H1 (cell line): Measurements from ENCODE around the gene TBC1D22A. TPM values are rescaled to one million over a fixed set of nuclear protein-coding genes. Genes with fewer than 3 reads are reported as not detected.

Experiments used
- CTCF ChIA-PET: fragments of 300-600 bp; sonication (Branson Sonifier 250); formaldehyde crosslinking; loops from one replicate; lab custom pipeline; 2021; ENCODE audit not compliant: partially characterized antibody; lab: Charles Lee
- POLR2A ChIA-PET: fragments of 300-600 bp; sonication (Branson Sonifier 250); formaldehyde crosslinking; loops from one replicate; lab custom pipeline; 2021; ENCODE audit warnings: inconsistent platforms; ENCODE audit not compliant: partially characterized antibody; lab: Charles Lee
- DNase-seq, 2 experiments: peaks; one replicate each; pipeline versions ENCODE4 v3.0.0 to v3.0.0-alpha.2; 2010 to 2022; ENCODE audit warnings: low spot score in 2 of 2, low read depth in 1 of 2, mixed read lengths in 1 of 2
- FAIRE-seq: peaks from 2 replicates; lab custom pipeline; 2011; peaks lifted over from hg19 to GRCh38; lab: Jason Lieb, UNC
- H2AFZ ChIP-seq: 2 replicates; pipeline ENCODE4 v1.8.1; 2012; ENCODE audit warnings: low read length, inconsistent platforms
- H2AK5ac ChIP-seq: 2 replicates; pipeline ENCODE4 v1.6.1; 2013; ENCODE audit warnings: low read depth, low read length
- H2BK120ac ChIP-seq: replicated peaks from 2 replicates; pipeline ENCODE3; 2013; ENCODE audit warnings: low read depth, low read length, inconsistent platforms
- H2BK12ac ChIP-seq: 2 replicates; pipeline ENCODE4 v1.6.1; 2013; ENCODE audit warnings: low read depth, low read length
- H2BK15ac ChIP-seq: 2 replicates; pipeline ENCODE4 v1.6.1; 2013; ENCODE audit warnings: low read length
- H2BK20ac ChIP-seq: 2 replicates; pipeline ENCODE4 v1.6.1; 2013; ENCODE audit warnings: low read length
- H2BK5ac ChIP-seq: 2 replicates; pipeline ENCODE4 v1.6.1; 2013; ENCODE audit warnings: low read depth, low read length
- H3K14ac ChIP-seq: 2 replicates; pipeline ENCODE4 v1.6.1; 2013; ENCODE audit warnings: inconsistent platforms; ENCODE audit not compliant: insufficient read length
- H3K18ac ChIP-seq: 2 replicates; pipeline ENCODE4 v1.6.1; 2013; ENCODE audit warnings: low read length; ENCODE audit errors: extremely low read depth
- H3K23ac ChIP-seq: 2 replicates; pipeline ENCODE4 v1.6.1; 2013; ENCODE audit warnings: inconsistent platforms; ENCODE audit not compliant: insufficient read length
- H3K23me2 ChIP-seq: 2 replicates; pipeline ENCODE4 v1.6.1; 2013; ENCODE audit warnings: low read depth, low read length
- H3K27ac ChIP-seq: 2 replicates; pipeline ENCODE4 v1.6.1; 2011; ENCODE audit warnings: low read depth, low read length, inconsistent platforms
- H3K27me3 ChIP-seq, 4 experiments: replicated peaks in 1 of 4; 1 replicate in 1 of 4; 2 replicates in 3 of 4; pipeline versions ENCODE4 v1.6.1 to v1.8.1; 2011 to 2013; ENCODE audit warnings: low read length in 3 of 4, mild to moderate bottlenecking in 3 of 4, inconsistent platforms in 2 of 4, mixed read lengths in 2 of 4, moderate library complexity in 1 of 4; ENCODE audit not compliant: control insufficient read depth in 3 of 4, insufficient read depth in 3 of 4; ENCODE audit errors: extremely low read depth in 1 of 4
- H3K36me3 ChIP-seq, 4 experiments: 2 replicates each; pipeline versions ENCODE4 v1.6.1 to v1.8.1; 2011 to 2013; ENCODE audit warnings: mild to moderate bottlenecking in 4 of 4, low read length in 3 of 4, moderate library complexity in 2 of 4, control low read depth in 1 of 4, inconsistent platforms in 1 of 4; ENCODE audit not compliant: insufficient read depth in 4 of 4, control insufficient read depth in 2 of 4
- H3K4ac ChIP-seq: replicated peaks from 2 replicates; pipeline ENCODE3; 2013; ENCODE audit warnings: low read length, low read depth, mixed read lengths, inconsistent platforms; ENCODE audit not compliant: insufficient read length
- H3K4me1 ChIP-seq, 4 experiments: replicated peaks in 1 of 4; 1 replicate in 1 of 4; 2 replicates in 3 of 4; pipeline versions ENCODE4 v1.6.1 to v1.8.1; 2011 to 2013; ENCODE audit warnings: low read length in 3 of 4, inconsistent platforms in 2 of 4, mixed read lengths in 1 of 4; ENCODE audit not compliant: insufficient read depth in 4 of 4, control insufficient read depth in 3 of 4
- H3K4me2 ChIP-seq, 2 experiments: 2 replicates each; pipeline versions ENCODE4 v1.6.1 to v1.8.1; 2011 to 2013; ENCODE audit warnings: low read depth in 2 of 2, low read length in 2 of 2, control low read depth in 1 of 2, inconsistent platforms in 1 of 2, mild to moderate bottlenecking in 1 of 2; ENCODE audit not compliant: insufficient read depth in 1 of 2
- H3K4me3 ChIP-seq, 4 experiments: fragments of 200-600, 300-600 bp in 1 of 4; sonication (generic), shearing (Covaris generic), sonication (Bioruptor Twin) in 1 of 4; 2 replicates each; pipeline versions ENCODE4 v1.5.1 to v1.8.1; 2011 to 2016; ENCODE audit warnings: low read length in 4 of 4, low read depth in 3 of 4, control low read depth in 2 of 4, inconsistent platforms in 2 of 4, mild to moderate bottlenecking in 2 of 4, mixed read lengths in 1 of 4, moderate library complexity in 1 of 4; ENCODE audit not compliant: insufficient read depth in 2 of 4; ENCODE audit errors: extremely low read depth in 1 of 4
- H3K56ac ChIP-seq: replicated peaks from 2 replicates; pipeline ENCODE3; 2013; ENCODE audit warnings: low read depth, mild to moderate bottlenecking, mixed read lengths, low read length, inconsistent platforms; ENCODE audit not compliant: insufficient read length
- H3K79me1 ChIP-seq: 2 replicates; pipeline ENCODE4 v1.6.1; 2013; ENCODE audit warnings: low read depth, low read length, control low read depth
- H3K79me2 ChIP-seq, 2 experiments: 2 replicates each; pipeline versions ENCODE4 v1.6.1 to v1.8.1; 2012 to 2013; ENCODE audit warnings: low read length in 2 of 2, mild to moderate bottlenecking in 2 of 2, inconsistent platforms in 1 of 2; ENCODE audit not compliant: insufficient read depth in 2 of 2, control insufficient read depth in 1 of 2
- H3K9ac ChIP-seq, 4 experiments: replicated peaks in 1 of 4; 1 replicate in 1 of 4; 2 replicates in 3 of 4; pipeline versions ENCODE4 v1.6.1 to v1.8.1; 2011 to 2013; ENCODE audit warnings: low read depth in 3 of 4, low read length in 3 of 4, control low read depth in 2 of 4, mild to moderate bottlenecking in 2 of 4, moderate library complexity in 2 of 4, inconsistent platforms in 1 of 4; ENCODE audit errors: extremely low read depth in 1 of 4
- H3K9me3 ChIP-seq, 2 experiments: 2 replicates each; pipeline versions ENCODE4 v1.6.1 to v1.8.1; 2012 to 2013; ENCODE audit warnings: mild to moderate bottlenecking in 2 of 2, moderate library complexity in 2 of 2, control low read depth in 1 of 2, inconsistent platforms in 1 of 2, low read depth in 1 of 2, low read length in 1 of 2, mixed read lengths in 1 of 2; ENCODE audit not compliant: insufficient read depth in 2 of 2
- H4K20me1 ChIP-seq, 2 experiments: replicated peaks in 1 of 2; 2 replicates each; pipeline versions ENCODE3 to v1.8.1; 2011 to 2013; ENCODE audit warnings: inconsistent platforms in 2 of 2, low read length in 2 of 2, mild to moderate bottlenecking in 1 of 2; ENCODE audit not compliant: insufficient read depth in 2 of 2, control insufficient read depth in 1 of 2
- H4K5ac ChIP-seq: 2 replicates; pipeline ENCODE4 v1.6.1; 2013; ENCODE audit warnings: low read length, low read depth, mixed read lengths, inconsistent platforms; ENCODE audit not compliant: insufficient read length
- H4K8ac ChIP-seq: 2 replicates; pipeline ENCODE4 v1.8.0; 2013; ENCODE audit warnings: mild to moderate bottlenecking, moderate library complexity, low read length, inconsistent platforms; ENCODE audit not compliant: insufficient read depth; ENCODE audit errors: extremely low read depth
- H4K91ac ChIP-seq: replicated peaks from 2 replicates; pipeline ENCODE3; 2013; ENCODE audit warnings: low read length, mixed read lengths, inconsistent platforms; ENCODE audit not compliant: insufficient read length
- KDM4A ChIP-seq: IDR thresholded peaks from one replicate; pipeline ENCODE4 v1.7.1; 2012; ENCODE audit warnings: low read depth, mild to moderate bottlenecking, moderate library complexity, low read length, inconsistent platforms; ENCODE audit not compliant: severe bottlenecking
- WGBS, 2 experiments: shearing (Covaris generic) in 1 of 2; methylation state at CpG; one replicate each; pipeline versions ENCODE4 v1.1.6 to v1.1.7; 2013 to 2015; ENCODE audit warnings: low lambda C conversion rate in 2 of 2, mixed read lengths in 2 of 2, inconsistent platforms in 1 of 2, low coverage in 1 of 2, missing lambda C conversion rate in 1 of 2; ENCODE audit not compliant: insufficient replicate concordance in 2 of 2, insufficient coverage in 1 of 2, insufficient read length in 1 of 2; ENCODE audit errors: extremely low coverage in 1 of 2, missing lambda C conversion rate in 1 of 2; 5-methylcytosine and 5-hydroxymethylcytosine counted together
- polyA plus RNA-seq, 7 experiments: library from polyadenylated mRNA; depleted of rRNA in 3 of 7; stranded (reverse) in 5 of 7; unstranded in 2 of 7; fragments of >200 nt in 5 of 7; fragments of 200-250 nt in 2 of 7; gene quantifications; 1 replicate in 5 of 7; 2 replicates in 1 of 7; 4 replicates in 1 of 7; pipeline versions ENCODE4 v1.2.1 to v1.2.3, GENCODE V29; 2011 to 2013; ENCODE audit warnings: missing spikeins in 2 of 7, mixed read lengths in 2 of 7
- total RNA-seq: library from RNA; stranded (reverse); fragmentation: NEBNext Ultra II Directional; extraction: Animal tissue kit (Norgen Biotek cat#: 25700); gene quantifications from 2 replicates; pipeline ENCODE4 v1.2.1, GENCODE V29; 2021

The TBC1D22A gene
- total and polyA plus RNA-seq, 2 of the 8 experiments (the other 6 are each of a cell fraction or from before 2014, with no cell fraction given) = 11.9 to 18.4 TPM

DNA sequence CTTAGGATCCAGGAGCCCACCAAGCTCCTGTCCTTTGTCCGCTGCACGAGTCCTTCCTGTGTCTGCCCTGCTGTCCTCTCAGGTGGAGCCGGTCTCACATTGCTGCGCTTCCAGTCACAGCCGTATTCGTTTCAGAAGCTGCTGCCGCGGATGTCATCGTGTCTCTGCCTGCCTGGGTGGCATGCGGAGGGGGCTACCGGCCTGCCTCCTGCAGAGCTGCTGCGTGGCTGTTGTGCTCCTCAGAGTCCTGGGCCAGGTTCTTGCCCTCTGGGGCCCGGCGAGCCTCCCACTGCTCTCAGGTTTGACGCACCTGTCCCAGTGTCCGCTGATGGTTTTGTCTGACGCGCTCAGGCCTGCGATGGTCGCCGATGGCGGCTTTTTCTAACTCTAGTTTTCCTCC lies 254.2 kb downstream of the TBC1D22A start:
- peak overlapping the region; percentile 11; the same call in 1 of the 2 replicates for H4K8ac ChIP-seq
- FAIRE-seq = no peak
- WGBS, 2 experiments = 93% methylated on average over 21 of the region's 22 CpGs; no CpG with 5 or more reads in 1 of the 2 experiments
- no peaks in the 10 kb centered on the region for H3K79me2 ChIP-seq
- no peak overlapping the region for H2BK5ac ChIP-seq
- no peaks in the 10 kb centered on the region for H3K36me3 ChIP-seq
- H3K4me1 ChIP-seq = no peaks in the 10 kb centered on the region; a peak in 2 of 7 replicates
- H3K9ac ChIP-seq = no peak overlapping the region
- H4K91ac ChIP-seq = no peak overlapping the region
- no peak overlapping the region for H3K4ac ChIP-seq
- H4K5ac ChIP-seq = no peak overlapping the region
- DNase-seq = no peak
- no peak overlapping the region for H3K56ac ChIP-seq
- no peak overlapping the region for H3K27ac ChIP-seq
- no peak overlapping the region for H3K4me2 ChIP-seq
- CTCF ChIA-PET = interaction anchor here (0.7 to 1.0 kb wide), 3 partner anchors 25 to 150 kb away, joined by 3 to 4 read pairs (median 4); no protein-coding TSS in a partner anchor
- H2BK12ac ChIP-seq = no peak overlapping the region
- H3K23me2 ChIP-seq = no peaks in the 10 kb centered on the region; the same call in 1 of the 2 replicates
- H3K4me3 ChIP-seq = no peak overlapping the region
- no peak overlapping the region for H3K23ac ChIP-seq
- H2BK120ac ChIP-seq = no peak overlapping the region
- no peaks in the 10 kb centered on the region; the same call in 1 of the 2 replicates for H3K79me1 ChIP-seq
- no peak overlapping the region for H3K18ac ChIP-seq
- H3K9me3 ChIP-seq = peaks cover 10 to 20% of the 10 kb centered on the region in 2 experiments; a peak in 3 of 4 replicates
- H4K20me1 ChIP-seq = no peaks in the 10 kb centered on the region
- no peak overlapping the region for H2BK15ac ChIP-seq
- POLR2A ChIA-PET = interaction anchor here (0.6 kb wide), 1 partner anchor 1581 kb away, joined by 3 read pairs; no protein-coding TSS in a partner anchor
- no peak overlapping the region for H2AK5ac ChIP-seq
- H2AFZ ChIP-seq = no peak overlapping the region
- H3K14ac ChIP-seq = no peak overlapping the region
- no peaks in the 10 kb centered on the region for H3K27me3 ChIP-seq
- H2BK20ac ChIP-seq = no peak overlapping the region
- no peak for TF ChIP-seq KDM4A
